Heart left ventricle (tissue), 13 donors: Measurements from ENCODE around the gene HOXD3.

ENCODE experiments used
- POLR2A ChIP-seq, 2 donors: fragments of 450-650 bp; IDR thresholded peaks; one replicate each; pipeline ENCODE4 v1.6.1; 2017; ENCODE audit warnings: antibody characterized with exemption in 2 of 2, mild to moderate bottlenecking in 2 of 2, moderate library complexity in 2 of 2
- TF ChIP-seq, protein P1 (sequence below), 12 donors: fragments of 200-600 bp; sonication (generic) in 4 of 12; IDR thresholded peaks; one replicate each; pipeline versions ENCODE4 v1.5.0 to v1.8.0; 2018 to 2022; ENCODE audit warnings: antibody characterized with exemption in 12 of 12, mild to moderate bottlenecking in 5 of 12
- donor health status: ischemic (EF 13 %, LVEDD 7.1; RV severe dilation, severe dysfunction).
- donor health status: DM: no; HTN: yes; CAD: no.
- donor health status: DM: no; HTN: no; CAD: no.
- donor health status: ischemic (EF 25% LVEDD 6.9; RV normal size, moderate dysfunction).
- donor health status: ischemic (EF 25% LVEDD 5.7; RV mildly dilated, moderate dysfunction).
- donor health status: ischemic (EF 35%, LVEDD 5.7; RV mildly dilated, moderate dysfunction).
- donor health status: nonischemic (EF 11% LVEDD 7.7; RV severe dilation, severe dysfunction).
- donor health status: DM: yes; HTN: yes; CAD: no.
- donor health status: PGD.
- donor health status: ischemic (EF 29% LVEDD 5.4; RV normal size, mild dysfunction).
- donor health status: nonischemic (EF 23%, LVEDD 6.1; RV moderate dilation, normal function).

DNA sequence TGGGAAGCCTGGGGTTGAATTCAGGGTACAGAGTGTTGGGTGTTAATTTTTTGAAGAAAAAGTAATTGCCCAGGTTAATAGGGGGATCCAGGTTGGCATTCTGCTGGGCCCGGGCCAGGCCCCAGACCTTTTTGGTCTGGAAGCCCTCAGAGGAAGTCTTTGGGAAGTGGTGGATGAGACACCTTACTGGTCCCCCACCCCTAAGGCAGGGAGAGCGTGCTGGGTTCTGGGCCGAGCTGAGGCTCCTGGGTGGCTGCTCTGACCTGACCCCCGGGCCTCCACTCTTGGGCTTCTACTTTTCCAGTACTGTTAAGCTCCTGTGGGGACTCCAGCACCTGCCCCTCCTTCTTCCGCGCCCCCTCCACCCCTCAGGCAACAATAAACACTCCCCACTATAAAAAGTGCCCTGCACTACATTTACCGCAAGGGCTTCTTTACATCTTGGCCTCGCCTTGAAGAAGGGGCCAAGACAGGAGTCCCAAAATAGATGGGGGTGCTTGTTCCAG, 753 bp upstream of the HOXD3 start:
- TF ChIP-seq POLR2A (IDR thresholded peaks at IDR 0.05), result no peak
- TF ChIP-seq, protein P1, sequence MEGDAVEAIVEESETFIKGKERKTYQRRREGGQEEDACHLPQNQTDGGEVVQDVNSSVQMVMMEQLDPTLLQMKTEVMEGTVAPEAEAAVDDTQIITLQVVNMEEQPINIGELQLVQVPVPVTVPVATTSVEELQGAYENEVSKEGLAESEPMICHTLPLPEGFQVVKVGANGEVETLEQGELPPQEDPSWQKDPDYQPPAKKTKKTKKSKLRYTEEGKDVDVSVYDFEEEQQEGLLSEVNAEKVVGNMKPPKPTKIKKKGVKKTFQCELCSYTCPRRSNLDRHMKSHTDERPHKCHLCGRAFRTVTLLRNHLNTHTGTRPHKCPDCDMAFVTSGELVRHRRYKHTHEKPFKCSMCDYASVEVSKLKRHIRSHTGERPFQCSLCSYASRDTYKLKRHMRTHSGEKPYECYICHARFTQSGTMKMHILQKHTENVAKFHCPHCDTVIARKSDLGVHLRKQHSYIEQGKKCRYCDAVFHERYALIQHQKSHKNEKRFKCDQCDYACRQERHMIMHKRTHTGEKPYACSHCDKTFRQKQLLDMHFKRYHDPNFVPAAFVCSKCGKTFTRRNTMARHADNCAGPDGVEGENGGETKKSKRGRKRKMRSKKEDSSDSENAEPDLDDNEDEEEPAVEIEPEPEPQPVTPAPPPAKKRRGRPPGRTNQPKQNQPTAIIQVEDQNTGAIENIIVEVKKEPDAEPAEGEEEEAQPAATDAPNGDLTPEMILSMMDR (IDR thresholded peaks at IDR 0.05), result no peak
